A673 (cell line): ENCODE measurements around the gene FECH.

ENCODE experiments used
- EZH2 ChIP-seq: fragments of 200-600 bp; sonication (generic); IDR thresholded peaks from 2 replicates; pipeline ENCODE4 v1.6.1; 2017; ENCODE audit warnings: borderline replicate concordance, low read depth, mild to moderate bottlenecking, mixed read lengths, antibody characterized with exemption, low read length; ENCODE audit not compliant: poor library complexity, severe bottlenecking
- TF ChIP-seq, protein P1 (sequence below): fragments of 300-800, 200-600 bp; sonication (generic); conservative IDR thresholded peaks from 2 replicates; pipeline ENCODE4 v1.5.1; 2017; ENCODE audit warnings: low read depth, mild to moderate bottlenecking, antibody characterized with exemption, low read length, moderate library complexity, mixed read lengths

DNA sequence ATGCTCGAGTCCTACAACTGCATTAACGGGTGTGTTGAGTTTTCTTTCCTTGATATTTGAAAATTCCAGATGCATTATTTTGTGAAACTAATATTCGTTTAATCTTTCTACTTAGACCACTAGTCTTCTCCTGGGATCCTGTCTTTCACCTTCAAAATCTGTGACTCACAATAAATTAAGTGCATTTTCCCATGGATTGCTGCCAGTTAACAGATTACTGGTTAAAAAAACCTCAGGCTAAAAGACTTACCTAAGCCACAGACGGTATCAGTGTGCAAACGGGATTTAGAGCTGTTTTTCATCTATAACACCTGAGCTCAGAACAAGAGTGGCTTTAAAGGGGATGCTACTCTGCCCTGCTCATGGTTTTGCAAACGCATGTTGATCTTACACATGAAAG lies 10.2 kb downstream of the FECH start:
- TF ChIP-seq, protein P1, sequence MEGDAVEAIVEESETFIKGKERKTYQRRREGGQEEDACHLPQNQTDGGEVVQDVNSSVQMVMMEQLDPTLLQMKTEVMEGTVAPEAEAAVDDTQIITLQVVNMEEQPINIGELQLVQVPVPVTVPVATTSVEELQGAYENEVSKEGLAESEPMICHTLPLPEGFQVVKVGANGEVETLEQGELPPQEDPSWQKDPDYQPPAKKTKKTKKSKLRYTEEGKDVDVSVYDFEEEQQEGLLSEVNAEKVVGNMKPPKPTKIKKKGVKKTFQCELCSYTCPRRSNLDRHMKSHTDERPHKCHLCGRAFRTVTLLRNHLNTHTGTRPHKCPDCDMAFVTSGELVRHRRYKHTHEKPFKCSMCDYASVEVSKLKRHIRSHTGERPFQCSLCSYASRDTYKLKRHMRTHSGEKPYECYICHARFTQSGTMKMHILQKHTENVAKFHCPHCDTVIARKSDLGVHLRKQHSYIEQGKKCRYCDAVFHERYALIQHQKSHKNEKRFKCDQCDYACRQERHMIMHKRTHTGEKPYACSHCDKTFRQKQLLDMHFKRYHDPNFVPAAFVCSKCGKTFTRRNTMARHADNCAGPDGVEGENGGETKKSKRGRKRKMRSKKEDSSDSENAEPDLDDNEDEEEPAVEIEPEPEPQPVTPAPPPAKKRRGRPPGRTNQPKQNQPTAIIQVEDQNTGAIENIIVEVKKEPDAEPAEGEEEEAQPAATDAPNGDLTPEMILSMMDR: no peak
- TF ChIP-seq EZH2: no peak
